GM23338 (cell line): Measurements from ENCODE around the gene MT1B.
"Not testable (repeated sequence)": the region's sequence is repeated elsewhere in the genome, so short reads cannot be mapped to it uniquely, and the experiment has no call there.

Experiments
- CREB1 ChIP-seq: fragments of 250-450 bp; sonication (Bioruptor Pico); IDR thresholded peaks from 2 replicates; pipeline ENCODE4 v1.5.0; 2020; ENCODE audit warnings: low read depth, mild to moderate bottlenecking, moderate library complexity
- EZH2 ChIP-seq: fragments of 200-600 bp; sonication (generic); IDR thresholded peaks from one replicate; pipeline ENCODE4 v1.8.0; 2017; ENCODE audit warnings: antibody characterized with exemption, mild to moderate bottlenecking, low read depth; ENCODE audit not compliant: unreplicated experiment
- EZH2phosphoT487 ChIP-seq: fragments of 200-600 bp; sonication (generic); IDR thresholded peaks from one replicate; pipeline ENCODE4 v1.8.1; 2018; ENCODE audit warnings: antibody characterized with exemption; ENCODE audit not compliant: unreplicated experiment
- POLR2AphosphoS5 ChIP-seq: IDR thresholded peaks from 2 replicates; pipeline ENCODE4 v1.6.1; 2016; ENCODE audit warnings: antibody characterized with exemption, low read depth
- STAT1 ChIP-seq: IDR thresholded peaks from one replicate; pipeline ENCODE4 v1.6.1; 2016; ENCODE audit warnings: antibody characterized with exemption; ENCODE audit not compliant: unreplicated experiment
- ZNF114 ChIP-seq: fragments of 250-450 bp; sonication (Bioruptor Pico); IDR thresholded peaks from 2 replicates; pipeline ENCODE4 v1.5.0; 2020; ENCODE audit warnings: mild to moderate bottlenecking, moderate library complexity
- TF ChIP-seq, protein P1 (sequence below), 2 experiments: fragments of 200-600 bp in 1 of 2; sonication (generic) in 1 of 2; conservative IDR thresholded peaks; 2 replicates each; pipeline versions ENCODE4 v1.5.1 to v1.6.1; 2016 to 2017; ENCODE audit warnings: antibody characterized with exemption in 2 of 2, low read depth in 2 of 2, mild to moderate bottlenecking in 2 of 2, moderate library complexity in 1 of 2
- TF ChIP-seq, protein P2 (sequence below): IDR thresholded peaks from 2 replicates; pipeline ENCODE4 v1.6.1; 2016; ENCODE audit warnings: antibody characterized with exemption
- TF ChIP-seq, protein P3 (sequence below): IDR thresholded peaks from one replicate; pipeline ENCODE4 v1.6.1; 2018; ENCODE audit warnings: antibody characterized with exemption; ENCODE audit not compliant: unreplicated experiment

DNA sequence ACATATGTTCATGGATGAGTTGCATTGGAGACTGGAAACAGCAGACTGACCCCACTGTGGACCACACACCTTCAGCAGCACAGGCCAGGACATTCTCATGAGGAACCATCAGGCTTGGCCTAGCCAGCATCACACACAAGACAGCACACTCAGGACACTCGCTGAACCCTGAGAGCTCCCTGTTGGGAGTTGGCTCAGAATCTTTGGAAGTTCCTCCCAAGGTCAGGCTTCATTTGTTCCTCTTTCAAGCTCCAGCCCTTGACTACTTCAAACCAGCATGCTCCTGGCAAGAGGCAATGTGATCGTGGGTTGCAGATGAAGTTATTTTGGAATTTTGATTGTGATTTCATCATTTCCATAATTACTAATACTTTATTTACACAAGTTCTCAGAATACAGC is 20.0 kb downstream of the MT1B start:
- TF ChIP-seq, protein P1, sequence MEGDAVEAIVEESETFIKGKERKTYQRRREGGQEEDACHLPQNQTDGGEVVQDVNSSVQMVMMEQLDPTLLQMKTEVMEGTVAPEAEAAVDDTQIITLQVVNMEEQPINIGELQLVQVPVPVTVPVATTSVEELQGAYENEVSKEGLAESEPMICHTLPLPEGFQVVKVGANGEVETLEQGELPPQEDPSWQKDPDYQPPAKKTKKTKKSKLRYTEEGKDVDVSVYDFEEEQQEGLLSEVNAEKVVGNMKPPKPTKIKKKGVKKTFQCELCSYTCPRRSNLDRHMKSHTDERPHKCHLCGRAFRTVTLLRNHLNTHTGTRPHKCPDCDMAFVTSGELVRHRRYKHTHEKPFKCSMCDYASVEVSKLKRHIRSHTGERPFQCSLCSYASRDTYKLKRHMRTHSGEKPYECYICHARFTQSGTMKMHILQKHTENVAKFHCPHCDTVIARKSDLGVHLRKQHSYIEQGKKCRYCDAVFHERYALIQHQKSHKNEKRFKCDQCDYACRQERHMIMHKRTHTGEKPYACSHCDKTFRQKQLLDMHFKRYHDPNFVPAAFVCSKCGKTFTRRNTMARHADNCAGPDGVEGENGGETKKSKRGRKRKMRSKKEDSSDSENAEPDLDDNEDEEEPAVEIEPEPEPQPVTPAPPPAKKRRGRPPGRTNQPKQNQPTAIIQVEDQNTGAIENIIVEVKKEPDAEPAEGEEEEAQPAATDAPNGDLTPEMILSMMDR (conservative IDR thresholded peaks at IDR 0.05; ENCODE audit: low read depth in 2 of 2): not testable (repeated sequence)
- TF ChIP-seq POLR2AphosphoS5: 0 out of 2 replicates have a peak, but pooled peaks have one; percentile 25
- not testable (repeated sequence) for TF ChIP-seq EZH2phosphoT487, CREB1, EZH2, STAT1, ZNF114
- TF ChIP-seq, protein P2, sequence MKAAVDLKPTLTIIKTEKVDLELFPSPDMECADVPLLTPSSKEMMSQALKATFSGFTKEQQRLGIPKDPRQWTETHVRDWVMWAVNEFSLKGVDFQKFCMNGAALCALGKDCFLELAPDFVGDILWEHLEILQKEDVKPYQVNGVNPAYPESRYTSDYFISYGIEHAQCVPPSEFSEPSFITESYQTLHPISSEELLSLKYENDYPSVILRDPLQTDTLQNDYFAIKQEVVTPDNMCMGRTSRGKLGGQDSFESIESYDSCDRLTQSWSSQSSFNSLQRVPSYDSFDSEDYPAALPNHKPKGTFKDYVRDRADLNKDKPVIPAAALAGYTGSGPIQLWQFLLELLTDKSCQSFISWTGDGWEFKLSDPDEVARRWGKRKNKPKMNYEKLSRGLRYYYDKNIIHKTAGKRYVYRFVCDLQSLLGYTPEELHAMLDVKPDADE: not testable (repeated sequence)
- TF ChIP-seq, protein P3, sequence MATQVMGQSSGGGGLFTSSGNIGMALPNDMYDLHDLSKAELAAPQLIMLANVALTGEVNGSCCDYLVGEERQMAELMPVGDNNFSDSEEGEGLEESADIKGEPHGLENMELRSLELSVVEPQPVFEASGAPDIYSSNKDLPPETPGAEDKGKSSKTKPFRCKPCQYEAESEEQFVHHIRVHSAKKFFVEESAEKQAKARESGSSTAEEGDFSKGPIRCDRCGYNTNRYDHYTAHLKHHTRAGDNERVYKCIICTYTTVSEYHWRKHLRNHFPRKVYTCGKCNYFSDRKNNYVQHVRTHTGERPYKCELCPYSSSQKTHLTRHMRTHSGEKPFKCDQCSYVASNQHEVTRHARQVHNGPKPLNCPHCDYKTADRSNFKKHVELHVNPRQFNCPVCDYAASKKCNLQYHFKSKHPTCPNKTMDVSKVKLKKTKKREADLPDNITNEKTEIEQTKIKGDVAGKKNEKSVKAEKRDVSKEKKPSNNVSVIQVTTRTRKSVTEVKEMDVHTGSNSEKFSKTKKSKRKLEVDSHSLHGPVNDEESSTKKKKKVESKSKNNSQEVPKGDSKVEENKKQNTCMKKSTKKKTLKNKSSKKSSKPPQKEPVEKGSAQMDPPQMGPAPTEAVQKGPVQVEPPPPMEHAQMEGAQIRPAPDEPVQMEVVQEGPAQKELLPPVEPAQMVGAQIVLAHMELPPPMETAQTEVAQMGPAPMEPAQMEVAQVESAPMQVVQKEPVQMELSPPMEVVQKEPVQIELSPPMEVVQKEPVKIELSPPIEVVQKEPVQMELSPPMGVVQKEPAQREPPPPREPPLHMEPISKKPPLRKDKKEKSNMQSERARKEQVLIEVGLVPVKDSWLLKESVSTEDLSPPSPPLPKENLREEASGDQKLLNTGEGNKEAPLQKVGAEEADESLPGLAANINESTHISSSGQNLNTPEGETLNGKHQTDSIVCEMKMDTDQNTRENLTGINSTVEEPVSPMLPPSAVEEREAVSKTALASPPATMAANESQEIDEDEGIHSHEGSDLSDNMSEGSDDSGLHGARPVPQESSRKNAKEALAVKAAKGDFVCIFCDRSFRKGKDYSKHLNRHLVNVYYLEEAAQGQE: not testable (repeated sequence)
